Suprapubic skin (tissue), 4 donors: ENCODE data around the gene CTBP2. TPM values are rescaled to one million over a fixed set of nuclear protein-coding genes. Genes with fewer than 3 reads are reported as not detected.

Experiments used
- DNase-seq, 2 donors: peaks; one replicate each; pipeline ENCODE4 v3.0.0-alpha.2; 2019; ENCODE audit warnings: low spot score in 2 of 2
- H3K27ac ChIP-seq: fragments of 200-600 bp; sonication (generic); one replicate; pipeline ENCODE4 v1.5.1; 2019
- H3K27me3 ChIP-seq: fragments of 200-600 bp; sonication (generic); one replicate; pipeline ENCODE4 v1.5.1; 2019
- H3K36me3 ChIP-seq: fragments of 200-600 bp; sonication (generic); one replicate; pipeline ENCODE4 v1.5.1; 2019
- H3K4me1 ChIP-seq: fragments of 200-600 bp; sonication (generic); one replicate; pipeline ENCODE4 v1.5.1; 2019
- H3K4me3 ChIP-seq: fragments of 200-600 bp; sonication (generic); one replicate; pipeline ENCODE4 v1.5.1; 2019; ENCODE audit warnings: mild to moderate bottlenecking
- H3K9me3 ChIP-seq: fragments of 200-600 bp; sonication (generic); one replicate; pipeline ENCODE4 v1.5.1; 2019
- EP300 ChIP-seq: sonication (generic); formaldehyde crosslinking; IDR thresholded peaks from one replicate; pipeline ENCODE4 v1.6.1; 2017; ENCODE audit warnings: antibody characterized with exemption
- POLR2A ChIP-seq, 2 donors: fragments of 450-650 bp; IDR thresholded peaks; one replicate each; pipeline ENCODE4 v1.6.1; 2017; ENCODE audit warnings: antibody characterized with exemption in 2 of 2, mild to moderate bottlenecking in 2 of 2, moderate library complexity in 2 of 2
- POLR2AphosphoS5 ChIP-seq, 3 donors: sonication (generic); formaldehyde crosslinking; IDR thresholded peaks; one replicate each; pipeline ENCODE4 v1.6.1; 2017; ENCODE audit warnings: antibody characterized with exemption in 3 of 3
- WGBS: methylation state at CpG from one replicate; pipeline ENCODE4 v1.1.5; 2018; 5-methylcytosine and 5-hydroxymethylcytosine counted together
- total RNA-seq, 4 donors: library from RNA; depleted of rRNA; stranded (reverse); fragments of >200 nt; gene quantifications; one replicate each; pipeline ENCODE4 v1.1.0, GENCODE V29; 2016
- TF ChIP-seq, protein P1 (sequence below), 2 donors: fragments of 200-600 bp in 1 of 2; fragments of 450-650 bp in 1 of 2; sonication (generic) in 1 of 2; IDR thresholded peaks; one replicate each; pipeline ENCODE4 v1.5.1; 2016 to 2019; ENCODE audit warnings: antibody characterized with exemption in 2 of 2, mild to moderate bottlenecking in 1 of 2, moderate library complexity in 1 of 2

Gene CTBP2
- total RNA-seq, 4 donors from 2014 or later: 19.7 to 45.7 (median 29.4) TPM

DNA sequence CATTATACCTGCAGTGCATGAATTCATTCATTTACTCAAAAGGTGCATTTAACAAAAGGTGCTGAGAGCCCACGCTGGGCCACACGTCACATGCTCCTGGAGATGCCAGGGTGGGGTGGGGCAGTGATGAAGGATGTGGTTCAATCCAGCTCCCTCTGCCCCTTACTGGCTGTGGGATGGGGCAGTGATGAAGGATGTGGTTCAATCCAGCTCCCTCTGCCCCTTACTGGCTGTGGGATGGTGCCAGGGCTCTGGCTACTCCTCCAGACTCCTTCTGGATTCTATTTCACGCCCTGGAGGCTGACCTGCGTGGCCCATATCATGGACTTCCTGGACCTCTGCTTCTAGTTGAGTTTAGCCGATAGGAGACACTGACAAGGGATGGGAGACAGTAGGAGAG lies 44.0 kb upstream of the CTBP2 start:
- 89% methylated on average over 5 of the region's 5 CpGs for WGBS
- no peak for TF ChIP-seq POLR2A (IDR thresholded peaks at IDR 0.05)
- TF ChIP-seq EP300: no peak
- TF ChIP-seq, protein P1, sequence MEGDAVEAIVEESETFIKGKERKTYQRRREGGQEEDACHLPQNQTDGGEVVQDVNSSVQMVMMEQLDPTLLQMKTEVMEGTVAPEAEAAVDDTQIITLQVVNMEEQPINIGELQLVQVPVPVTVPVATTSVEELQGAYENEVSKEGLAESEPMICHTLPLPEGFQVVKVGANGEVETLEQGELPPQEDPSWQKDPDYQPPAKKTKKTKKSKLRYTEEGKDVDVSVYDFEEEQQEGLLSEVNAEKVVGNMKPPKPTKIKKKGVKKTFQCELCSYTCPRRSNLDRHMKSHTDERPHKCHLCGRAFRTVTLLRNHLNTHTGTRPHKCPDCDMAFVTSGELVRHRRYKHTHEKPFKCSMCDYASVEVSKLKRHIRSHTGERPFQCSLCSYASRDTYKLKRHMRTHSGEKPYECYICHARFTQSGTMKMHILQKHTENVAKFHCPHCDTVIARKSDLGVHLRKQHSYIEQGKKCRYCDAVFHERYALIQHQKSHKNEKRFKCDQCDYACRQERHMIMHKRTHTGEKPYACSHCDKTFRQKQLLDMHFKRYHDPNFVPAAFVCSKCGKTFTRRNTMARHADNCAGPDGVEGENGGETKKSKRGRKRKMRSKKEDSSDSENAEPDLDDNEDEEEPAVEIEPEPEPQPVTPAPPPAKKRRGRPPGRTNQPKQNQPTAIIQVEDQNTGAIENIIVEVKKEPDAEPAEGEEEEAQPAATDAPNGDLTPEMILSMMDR (IDR thresholded peaks at IDR 0.05): no peak
- no peak for TF ChIP-seq POLR2AphosphoS5 (IDR thresholded peaks at IDR 0.05)
- H3K4me1 ChIP-seq: peaks cover 7% of the 10 kb centered on the region
- H3K9me3 ChIP-seq: no peaks in the 10 kb centered on the region
- peak; percentile 20 to 43 for DNase-seq
- no peak overlapping the region for H3K27ac ChIP-seq
- no peaks in the 10 kb centered on the region for H3K36me3 ChIP-seq
- no peaks in the 10 kb centered on the region for H3K27me3 ChIP-seq
- H3K4me3 ChIP-seq: no peak overlapping the region

DNA sequence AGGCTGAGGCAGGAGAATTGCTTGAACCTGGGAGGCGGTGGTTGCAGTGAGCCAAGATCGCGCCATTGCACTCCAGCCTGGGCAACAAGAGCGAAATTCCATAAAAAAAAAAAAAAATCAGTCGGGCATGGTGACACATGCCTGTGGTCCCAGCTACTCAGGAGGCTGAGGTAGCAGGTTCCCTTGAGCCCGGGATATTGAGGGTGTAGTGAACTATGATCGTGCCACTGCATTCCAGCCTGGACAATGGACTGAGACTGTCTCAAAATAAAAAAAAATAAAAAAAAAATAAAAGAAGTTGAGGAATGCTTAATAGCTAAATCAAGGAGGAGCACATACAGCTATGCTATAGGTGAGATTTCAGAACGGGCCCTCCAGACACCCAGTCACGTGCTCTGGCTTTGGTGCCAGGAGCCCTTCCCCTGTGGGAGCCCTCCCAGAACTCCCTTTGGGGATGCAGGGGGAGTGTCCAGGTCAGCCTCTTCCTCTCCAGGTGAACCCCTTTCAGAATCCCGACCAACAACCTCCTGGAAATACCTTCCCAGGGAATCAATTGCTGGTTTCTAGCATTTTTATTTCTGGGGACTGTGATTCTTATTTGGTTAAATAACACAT lies 42.9 kb upstream of the CTBP2 start:
- Histone ChIP-seq H3K36me3 (no peaks in the 10 kb centered on the region), H3K27ac (no peak overlapping the region), H3K9me3 (no peaks in the 10 kb centered on the region), H3K4me1 (no peaks in the 10 kb centered on the region), H3K27me3 (no peaks in the 10 kb centered on the region), H3K4me3 (no peak overlapping the region)
- 82% methylated on average over 10 of the region's 10 CpGs for WGBS
- peak in 1 of 2 donors; percentile 22 for DNase-seq
- TF ChIP-seq EP300 (no peak), POLR2A (IDR thresholded peaks at IDR 0.05) (no peak), POLR2AphosphoS5 (IDR thresholded peaks at IDR 0.05) (no peak)
- TF ChIP-seq, protein P1 (IDR thresholded peaks at IDR 0.05): no peak

DNA sequence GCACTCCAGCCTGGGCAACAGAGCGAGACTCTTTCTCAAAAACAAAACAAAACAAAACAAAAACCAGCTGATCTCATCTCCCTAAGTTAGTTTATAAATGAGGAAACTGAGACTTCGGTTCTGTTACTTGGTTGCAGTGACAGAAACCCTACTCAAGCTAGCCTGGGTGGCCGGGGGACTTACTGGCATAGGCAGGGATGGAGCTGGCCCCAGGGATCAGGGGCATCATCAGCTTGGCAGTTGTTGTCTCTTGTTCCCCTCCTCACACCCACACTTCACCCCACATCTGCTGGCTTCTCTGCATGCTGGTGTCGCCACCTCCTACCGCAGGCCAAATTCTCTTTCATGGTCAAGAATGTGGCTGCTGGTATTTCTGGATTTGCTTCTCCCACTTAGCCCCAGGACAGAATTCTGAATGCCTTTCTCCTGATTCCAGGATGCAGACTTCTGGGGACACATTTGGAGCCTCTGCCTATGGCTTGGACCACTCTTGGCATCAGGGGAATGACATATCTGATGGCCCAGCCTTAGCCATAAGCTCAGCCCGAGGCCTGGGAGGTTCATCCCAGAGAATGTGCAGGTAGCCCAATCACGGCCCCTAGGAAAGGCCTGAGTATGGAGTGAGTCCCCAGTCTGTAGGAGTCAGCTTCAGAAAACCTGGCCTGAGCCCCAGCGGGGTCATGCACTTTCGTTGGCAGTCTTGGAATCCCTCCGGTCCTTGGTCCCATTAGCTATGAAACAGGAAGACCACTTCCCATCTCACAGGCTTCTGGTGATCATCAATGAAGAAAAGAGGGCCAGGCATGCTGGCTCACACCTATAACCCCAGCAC lies 41.6 kb upstream of the CTBP2 start:
- 80% methylated on average over 6 of the region's 10 CpGs for WGBS
- no peaks in the 10 kb centered on the region for H3K9me3 ChIP-seq
- peak; percentile 46 to 65 for DNase-seq
- H3K27me3 ChIP-seq: no peaks in the 10 kb centered on the region
- no peak for TF ChIP-seq EP300
- no peak for TF ChIP-seq POLR2A (IDR thresholded peaks at IDR 0.05)
- TF ChIP-seq, protein P1 (IDR thresholded peaks at IDR 0.05): no peak
- TF ChIP-seq POLR2AphosphoS5 (IDR thresholded peaks at IDR 0.05): no peak
- H3K27ac ChIP-seq: no peak overlapping the region
- H3K36me3 ChIP-seq: no peaks in the 10 kb centered on the region
- no peaks in the 10 kb centered on the region for H3K4me1 ChIP-seq
- no peak overlapping the region for H3K4me3 ChIP-seq

DNA sequence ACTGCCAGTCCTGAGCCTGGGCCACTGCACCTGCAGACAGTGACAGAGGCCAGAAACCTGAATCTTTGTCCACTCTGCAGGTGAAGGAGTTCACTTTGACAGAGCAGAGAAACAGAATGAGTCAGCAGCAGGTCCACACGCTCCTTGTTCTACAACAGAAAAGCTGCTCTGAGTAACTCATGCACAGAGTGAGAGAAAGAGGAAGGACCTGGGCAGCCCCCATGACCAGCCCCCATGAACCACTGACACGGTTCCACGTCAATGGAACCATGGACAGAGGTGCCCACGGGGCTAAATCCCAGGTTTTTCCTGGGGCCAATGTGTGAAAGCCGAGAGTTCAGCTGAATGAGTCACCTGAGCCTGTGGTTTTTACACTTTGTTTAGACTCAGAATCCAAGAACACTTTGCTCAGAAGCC lies 40.8 kb upstream of the CTBP2 start:
- H3K4me1 ChIP-seq: no peaks in the 10 kb centered on the region
- peak in 1 of 2 donors; percentile 16 for DNase-seq
- H3K4me3 ChIP-seq: no peak overlapping the region
- TF ChIP-seq, protein P1 (IDR thresholded peaks at IDR 0.05): no peak
- TF ChIP-seq EP300: no peak
- no peak for TF ChIP-seq POLR2AphosphoS5 (IDR thresholded peaks at IDR 0.05)
- no peak for TF ChIP-seq POLR2A (IDR thresholded peaks at IDR 0.05)
- no peak overlapping the region for H3K27ac ChIP-seq
- no peaks in the 10 kb centered on the region for H3K9me3 ChIP-seq
- WGBS: 48% methylated on average over 5 of the region's 5 CpGs
- no peaks in the 10 kb centered on the region for H3K27me3 ChIP-seq
- H3K36me3 ChIP-seq: no peaks in the 10 kb centered on the region

DNA sequence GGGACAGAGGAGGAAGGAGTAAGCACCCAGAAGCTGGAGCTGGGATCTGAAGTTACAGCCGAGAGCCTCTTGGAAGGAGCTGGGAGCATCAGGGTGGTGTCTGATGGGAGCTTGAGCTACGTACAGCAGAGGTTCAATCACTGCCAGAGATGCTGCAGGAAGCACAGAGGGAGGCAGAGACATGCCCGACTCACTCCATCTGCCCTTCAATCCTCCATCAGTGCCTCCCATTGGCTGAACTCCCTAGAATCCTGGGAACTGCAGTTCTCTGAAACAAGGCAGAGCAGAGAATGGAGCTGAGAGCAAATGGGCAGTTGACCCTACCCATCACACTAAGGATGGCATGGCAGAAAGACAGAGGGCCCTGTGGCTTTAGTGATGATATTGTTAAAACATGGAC lies 40.0 kb upstream of the CTBP2 start:
- no peaks in the 10 kb centered on the region for H3K36me3 ChIP-seq
- H3K27ac ChIP-seq: no peak overlapping the region
- H3K4me1 ChIP-seq: no peaks in the 10 kb centered on the region
- H3K4me3 ChIP-seq: no peak overlapping the region
- TF ChIP-seq EP300 (no peak), POLR2AphosphoS5 (IDR thresholded peaks at IDR 0.05) (no peak), POLR2A (IDR thresholded peaks at IDR 0.05) (no peak)
- TF ChIP-seq, protein P1 (IDR thresholded peaks at IDR 0.05): no peak
- H3K27me3 ChIP-seq: no peaks in the 10 kb centered on the region
- no peaks in the 10 kb centered on the region for H3K9me3 ChIP-seq
- WGBS: 71% methylated on average over 3 of the region's 3 CpGs
- DNase-seq: peak in 1 of 2 donors; percentile 31
